HS-5 (cell line): ENCODE results near the gene PTPRF.

ENCODE experiments used
- DNase-seq: peaks from one replicate; pipeline ENCODE4 v3.0.0-alpha.2; 2012; ENCODE audit warnings: low read depth

PTPRF gene

GRCh38 chr1:43669878-43670277 lies 139.2 kb downstream of the PTPRF start:
- no peak for DNase-seq

- no peak for DNase-seq
These were observed 140.5 kb downstream of the PTPRF start for GRCh38 chr1:43671193-43671592.

GRCh38 chr1:43671626-43672330 lies 141.1 kb downstream of the PTPRF start:
- DNase-seq = no peak

- DNase-seq = no peak
These were observed 142.6 kb downstream of the PTPRF start for GRCh38 chr1:43673261-43673660.
